Measurements from ENCODE around the gene RPLP1. TPM values are rescaled to one million over a fixed set of nuclear protein-coding genes. Genes with fewer than 3 reads are reported as not detected.

The RPLP1 gene
- total RNA-seq, 6 experiments from 2014 or later, result 1,302 to 1,622 (median 1,423) TPM

DNA sequence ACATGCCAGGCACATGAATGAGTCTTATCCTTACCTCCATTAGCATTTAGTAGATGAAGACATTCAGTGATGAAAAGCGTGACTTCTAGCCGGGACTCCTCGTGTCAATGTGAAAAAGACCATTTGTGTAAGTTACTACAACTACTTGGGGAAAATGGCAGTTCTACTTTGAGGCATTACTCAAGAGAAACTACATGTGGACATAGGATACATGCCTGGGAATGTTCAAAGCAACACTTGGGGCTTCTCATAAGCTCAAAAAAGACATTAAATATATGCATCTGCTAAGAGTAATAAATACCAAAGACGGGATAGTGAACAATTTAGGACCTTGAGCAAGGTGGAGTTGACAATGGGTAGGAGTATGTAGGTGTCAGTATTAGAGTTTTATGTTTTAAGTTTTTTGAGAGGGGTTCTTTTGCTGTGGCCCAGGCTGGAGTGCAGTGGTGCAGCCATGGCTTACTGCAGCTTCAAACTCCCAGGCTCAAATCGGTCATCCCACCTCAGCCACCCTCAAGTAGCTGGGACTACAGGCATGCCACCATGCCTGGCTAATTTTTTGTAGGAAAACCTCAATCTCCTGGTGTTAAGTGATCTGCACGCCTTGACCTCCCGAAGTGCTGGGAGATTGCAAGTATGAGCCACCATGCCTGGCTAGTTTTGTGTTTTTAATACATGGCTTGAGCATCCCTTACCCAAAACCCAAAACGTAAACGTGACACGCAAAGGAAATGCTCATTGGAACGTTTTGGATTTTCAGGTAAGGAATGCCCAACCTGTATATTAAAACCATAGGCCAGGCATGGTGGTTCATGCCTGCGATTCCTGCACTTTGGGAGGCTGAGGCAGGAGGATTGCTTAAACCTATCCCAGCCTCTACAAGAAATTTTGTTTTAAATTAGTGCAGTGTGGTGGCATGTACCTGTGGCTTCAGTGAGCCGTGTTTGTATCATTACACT is 3.9 kb downstream of the RPLP1 start:
- Mint-ChIP-seq H3K9me3 (peaks cover 11% of the 10 kb centered on the region), H3K4me1 (ENCODE audit: low read depth) (peaks cover 52% of the 10 kb centered on the region), H3K27me3 (ENCODE audit: insufficient read depth) (peaks cover 5% of the 10 kb centered on the region), H3K36me3 (ENCODE audit: low read depth) (peaks cover 48% of the 10 kb centered on the region), H3K27ac (peak overlapping the region; percentile 96), H3K4me3 (0 out of 2 replicates have a peak overlapping the region, but pooled peaks have one; percentile 9)
- TF ChIP-seq, protein P1, sequence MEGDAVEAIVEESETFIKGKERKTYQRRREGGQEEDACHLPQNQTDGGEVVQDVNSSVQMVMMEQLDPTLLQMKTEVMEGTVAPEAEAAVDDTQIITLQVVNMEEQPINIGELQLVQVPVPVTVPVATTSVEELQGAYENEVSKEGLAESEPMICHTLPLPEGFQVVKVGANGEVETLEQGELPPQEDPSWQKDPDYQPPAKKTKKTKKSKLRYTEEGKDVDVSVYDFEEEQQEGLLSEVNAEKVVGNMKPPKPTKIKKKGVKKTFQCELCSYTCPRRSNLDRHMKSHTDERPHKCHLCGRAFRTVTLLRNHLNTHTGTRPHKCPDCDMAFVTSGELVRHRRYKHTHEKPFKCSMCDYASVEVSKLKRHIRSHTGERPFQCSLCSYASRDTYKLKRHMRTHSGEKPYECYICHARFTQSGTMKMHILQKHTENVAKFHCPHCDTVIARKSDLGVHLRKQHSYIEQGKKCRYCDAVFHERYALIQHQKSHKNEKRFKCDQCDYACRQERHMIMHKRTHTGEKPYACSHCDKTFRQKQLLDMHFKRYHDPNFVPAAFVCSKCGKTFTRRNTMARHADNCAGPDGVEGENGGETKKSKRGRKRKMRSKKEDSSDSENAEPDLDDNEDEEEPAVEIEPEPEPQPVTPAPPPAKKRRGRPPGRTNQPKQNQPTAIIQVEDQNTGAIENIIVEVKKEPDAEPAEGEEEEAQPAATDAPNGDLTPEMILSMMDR (IDR thresholded peaks at IDR 0.05), result no peak
- no peak for DNase-seq

DNA sequence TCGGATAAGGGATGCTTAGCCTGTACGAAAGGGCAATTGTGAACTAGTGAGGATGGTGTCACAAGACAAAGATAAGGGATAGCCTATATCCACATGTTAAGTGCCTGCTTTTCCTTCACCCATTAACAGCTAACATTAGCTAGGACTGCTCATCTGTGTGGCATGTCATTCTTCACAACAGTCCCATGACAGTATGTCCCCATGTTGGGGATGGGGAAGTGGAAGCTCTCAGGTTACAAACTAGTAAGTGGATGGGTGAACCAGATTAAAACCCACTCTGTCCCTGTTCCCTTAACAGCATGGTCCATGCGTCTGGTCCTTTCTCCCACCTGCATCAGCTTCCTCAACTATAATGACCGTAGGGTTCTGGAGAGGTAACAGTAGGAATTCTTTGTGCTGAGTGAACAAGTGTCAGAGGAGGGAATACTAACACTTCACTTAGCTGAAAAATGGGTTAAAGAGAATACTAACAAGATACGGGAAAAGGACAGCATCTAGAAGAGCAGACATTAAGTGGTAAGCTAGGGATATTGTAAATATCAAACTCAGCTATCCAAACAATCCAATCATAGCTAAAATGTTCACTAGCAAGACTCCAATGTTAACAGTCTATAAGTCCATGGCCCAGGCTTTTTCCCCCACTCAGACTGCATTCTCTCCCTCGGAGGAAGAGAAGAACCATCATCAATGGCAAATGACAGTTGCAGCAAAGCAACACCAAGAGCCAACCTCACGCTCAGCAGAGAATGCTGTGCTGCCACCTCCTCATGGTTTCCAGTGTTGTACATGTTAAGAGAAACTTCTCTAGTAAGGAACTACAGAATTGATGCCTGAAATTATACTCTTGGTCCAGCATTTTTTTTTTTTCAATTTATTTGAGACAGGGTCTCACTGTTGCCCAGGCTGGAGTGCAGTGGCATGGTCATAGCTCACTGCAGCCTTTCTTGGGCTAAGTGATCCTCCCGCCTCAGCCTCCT is 5.0 kb downstream of the RPLP1 start:
- Mint-ChIP-seq H3K27ac (peak overlapping the region; percentile 56), H3K4me1 (ENCODE audit: low read depth) (peaks cover 42% of the 10 kb centered on the region)
- TF ChIP-seq, protein P1 (IDR thresholded peaks at IDR 0.05), result no peak

DNA sequence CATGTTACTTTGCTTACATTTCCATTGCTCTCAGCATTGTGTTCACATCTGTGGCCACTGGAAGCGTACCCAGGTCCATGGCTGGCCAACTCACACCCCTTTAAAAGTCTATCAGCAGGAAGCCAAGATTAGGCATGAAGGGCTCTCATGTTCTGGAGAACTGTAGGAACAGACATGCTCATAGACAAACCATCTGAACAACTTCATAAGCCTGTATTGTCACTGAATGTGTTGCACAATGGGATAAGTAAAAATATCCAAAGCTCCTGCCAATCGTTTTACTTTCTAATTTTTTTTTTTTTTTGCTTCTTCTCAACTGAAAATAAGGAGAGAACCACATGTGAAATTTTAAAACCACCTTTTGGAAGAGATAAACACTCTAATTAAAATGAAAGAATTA is 6.4 kb downstream of the RPLP1 start:
- DNase-seq, result no peak
- H3K9me3 Mint-ChIP-seq, result peaks cover 1% of the 10 kb centered on the region
- peaks cover 33% of the 10 kb centered on the region for H3K36me3 Mint-ChIP-seq (ENCODE audit: low read depth)
- TF ChIP-seq, protein P1 (IDR thresholded peaks at IDR 0.05), result no peak
- H3K27ac Mint-ChIP-seq, result 0 out of 2 replicates have a peak overlapping the region, but pooled peaks have one; percentile 4
- H3K27me3 Mint-ChIP-seq (ENCODE audit: insufficient read depth), result no peaks in the 10 kb centered on the region; the same call in none of the 2 replicates
- H3K4me3 Mint-ChIP-seq, result no peak overlapping the region
- H3K4me1 Mint-ChIP-seq (ENCODE audit: low read depth), result peaks cover 48% of the 10 kb centered on the region

More for the DNA sequence above, 5.0 kb downstream of the RPLP1 start:
- DNase-seq, result no peak
- peaks cover 5% of the 10 kb centered on the region for H3K27me3 Mint-ChIP-seq (ENCODE audit: insufficient read depth)
- H3K36me3 Mint-ChIP-seq (ENCODE audit: low read depth), result peaks cover 44% of the 10 kb centered on the region
- no peak overlapping the region for H3K4me3 Mint-ChIP-seq
- H3K9me3 Mint-ChIP-seq, result peaks cover 11% of the 10 kb centered on the region

DNA sequence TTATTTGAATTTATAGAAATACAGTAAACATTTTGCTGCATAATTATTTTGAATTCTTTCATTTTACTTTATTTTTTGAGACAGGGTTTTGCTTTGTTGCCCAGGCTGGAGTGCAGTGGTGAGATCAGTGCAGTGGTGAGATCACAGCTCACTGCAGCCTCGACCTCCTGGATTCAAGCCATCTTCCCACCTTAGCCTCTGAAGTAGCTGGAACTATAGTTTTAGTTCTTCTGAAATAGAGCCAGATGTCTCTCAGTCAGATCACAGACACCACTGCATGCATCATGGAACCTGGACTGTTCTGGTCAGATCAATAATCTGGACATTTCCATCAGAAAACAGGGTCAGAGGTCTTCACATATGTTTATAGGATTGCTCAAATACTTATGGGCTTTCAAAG is 7.9 kb downstream of the RPLP1 start:
- no peak overlapping the region for H3K4me3 Mint-ChIP-seq
- H3K27ac Mint-ChIP-seq, result peak overlapping the region; percentile 21; the same call in 1 of the 2 replicates

More for the DNA sequence above, 7.9 kb downstream of the RPLP1 start:
- Mint-ChIP-seq H3K9me3 (no peaks in the 10 kb centered on the region), H3K36me3 (ENCODE audit: low read depth) (peaks cover 19% of the 10 kb centered on the region), H3K4me1 (ENCODE audit: low read depth) (peaks cover 42% of the 10 kb centered on the region), H3K27me3 (ENCODE audit: insufficient read depth) (no peaks in the 10 kb centered on the region; the same call in none of the 2 replicates)
- DNase-seq, result no peak
- TF ChIP-seq, protein P1 (IDR thresholded peaks at IDR 0.05), result no peak
